Pancreas (tissue), 10 donors: ENCODE data around the gene RPN2. TPM values are rescaled to one million over a fixed set of nuclear protein-coding genes. Genes with fewer than 3 reads are reported as not detected.
A peak's percentile ranks its signal among the peaks of the same experiment; 100 is the strongest.
"Not testable (repeated sequence)": the region's sequence is repeated elsewhere in the genome, so short reads cannot be mapped to it uniquely, and the experiment has no call there.

Experiments
- ATAC-seq, 4 donors: fragments of 200-7000 bp; cut with Tn5 transposase; one replicate each; pipeline versions ENCODE4 v1.8.0 to v1.9.1; 2020; ENCODE audit warnings: mild to moderate bottlenecking in 4 of 4, moderate library complexity in 4 of 4
- DNase-seq, 6 donors: peaks; one replicate each; pipeline ENCODE4 v3.0.0-alpha.2; 2020
- FAIRE-seq: peaks from 2 replicates; lab custom pipeline; 2012; peaks lifted over from hg19 to GRCh38; lab: Jason Lieb, UNC
- H3K27ac ChIP-seq, 4 donors: fragments of 200-600 bp; sonication (generic); 1 replicate in 3 of 4; 2 replicates in 1 of 4; pipeline versions ENCODE4 v1.5.0 to v1.8.0; 2020
- H3K27me3 ChIP-seq, 4 donors: fragments of 200-600 bp; one replicate each; pipeline ENCODE4 v1.8.0; 2021
- H3K36me3 ChIP-seq, 3 donors: fragments of 200-600 bp; sonication (generic) in 1 of 3; one replicate each; pipeline versions ENCODE4 v1.5.0 to v1.8.0; 2020 to 2021
- H3K4me1 ChIP-seq, 3 donors: fragments of 200-600 bp; one replicate each; pipeline ENCODE4 v1.8.0; 2021
- H3K4me3 ChIP-seq, 4 donors: fragments of 200-600 bp; sonication (generic) in 2 of 4; one replicate each; pipeline versions ENCODE4 v1.5.0 to v1.8.0; 2020 to 2021
- H3K9me3 ChIP-seq, 4 donors: fragments of 200-600 bp; one replicate each; pipeline ENCODE4 v1.8.0; 2021
- WGBS, 2 donors: extraction: QIAGEN DNeasy Blood & Tissue Kit; methylation state at CpG; one replicate each; pipeline ENCODE4 v1.1.7; 2013; 5-methylcytosine and 5-hydroxymethylcytosine counted together
- intact Hi-C, 3 donors: fragments of 100-400 bp; cut with DNase I; formaldehyde crosslinking; loops; one replicate each; pipeline versions ENCODE4 v1.11.1 to v1.14.2; 2022
- polyA plus RNA-seq, 2 donors: library from polyadenylated mRNA; stranded (reverse); fragments of 200-250 nt; gene quantifications; one replicate each; pipeline ENCODE4 v1.2.3, GENCODE V29; 2013
- total RNA-seq, 6 donors: library from RNA; stranded (reverse); fragmentation: NEBNext Ultra II Directional in 4 of 6; extraction: Animal tissue kit (Norgen Biotek cat#: 25700) in 4 of 6; gene quantifications; one replicate each; pipeline versions ENCODE4 v1.2.1 to v1.2.4, GENCODE V29; 2021 to 2023
- TF ChIP-seq, protein P1 (sequence below), 4 donors: fragments of 200-600 bp; sonication (generic) in 3 of 4; IDR thresholded peaks; one replicate each; pipeline versions ENCODE4 v1.5.0 to v1.8.0; 2021; ENCODE audit warnings: antibody characterized with exemption in 4 of 4
- donor health status: healthy with polysubstance abuse.
- donor health status: DM: no; HTN: no; CAD: no; lungs with moderate emphysema.
- donor health status: DM: no; HTN: no; CAD: no.
- donor health status: control.
- donor health status: control.
- donor health status: Bipolar disorder and iron deficiency.
- donor health status: DM: yes; HTN: yes; CAD: no.
- donor health status: DM: no; HTN: no; CAD: no.
- donor health status: DM: no; HTN: no; CAD: no.
- donor health status: DM: yes; HTN: yes; CAD: no.

RPN2 gene
- total and polyA plus RNA-seq, 8 donors: 43.8 to 117 (median 80.9) TPM

DNA sequence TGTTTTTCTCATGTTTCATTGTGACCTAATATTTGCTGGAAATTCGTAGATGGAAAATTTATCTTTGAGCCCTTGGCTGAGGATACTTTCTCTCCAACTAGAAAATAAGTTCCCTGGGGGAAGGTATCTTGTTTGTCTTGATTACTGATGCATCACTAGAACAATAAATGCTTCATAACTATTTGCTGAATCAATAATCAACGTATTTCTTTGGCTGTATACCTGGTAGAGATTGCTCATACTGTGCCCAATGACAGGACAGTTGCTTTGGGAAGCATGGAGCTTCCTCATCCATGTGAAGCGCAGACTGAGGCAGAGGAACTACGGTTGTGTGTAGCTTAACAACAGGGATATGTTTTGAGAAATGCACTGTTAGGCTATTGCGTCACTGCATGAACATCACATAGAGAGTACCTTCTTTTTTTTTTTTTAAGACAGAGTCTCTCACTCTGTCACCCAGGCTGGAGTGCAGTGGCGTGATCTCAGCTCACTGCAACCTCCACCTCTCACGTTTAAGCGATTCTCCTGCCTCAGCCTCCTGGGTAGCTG lies 34.2 kb upstream of the RPN2 start:
- intact Hi-C loops: no loop called here
- Histone ChIP-seq H3K36me3 (no peaks in the 10 kb centered on the region), H3K9me3 (no peaks in the 10 kb centered on the region), H3K4me3 (no peak overlapping the region), H3K4me1 (no peaks in the 10 kb centered on the region), H3K27me3 (no peaks in the 10 kb centered on the region), H3K27ac (no peak overlapping the region)
- TF ChIP-seq, protein P1, sequence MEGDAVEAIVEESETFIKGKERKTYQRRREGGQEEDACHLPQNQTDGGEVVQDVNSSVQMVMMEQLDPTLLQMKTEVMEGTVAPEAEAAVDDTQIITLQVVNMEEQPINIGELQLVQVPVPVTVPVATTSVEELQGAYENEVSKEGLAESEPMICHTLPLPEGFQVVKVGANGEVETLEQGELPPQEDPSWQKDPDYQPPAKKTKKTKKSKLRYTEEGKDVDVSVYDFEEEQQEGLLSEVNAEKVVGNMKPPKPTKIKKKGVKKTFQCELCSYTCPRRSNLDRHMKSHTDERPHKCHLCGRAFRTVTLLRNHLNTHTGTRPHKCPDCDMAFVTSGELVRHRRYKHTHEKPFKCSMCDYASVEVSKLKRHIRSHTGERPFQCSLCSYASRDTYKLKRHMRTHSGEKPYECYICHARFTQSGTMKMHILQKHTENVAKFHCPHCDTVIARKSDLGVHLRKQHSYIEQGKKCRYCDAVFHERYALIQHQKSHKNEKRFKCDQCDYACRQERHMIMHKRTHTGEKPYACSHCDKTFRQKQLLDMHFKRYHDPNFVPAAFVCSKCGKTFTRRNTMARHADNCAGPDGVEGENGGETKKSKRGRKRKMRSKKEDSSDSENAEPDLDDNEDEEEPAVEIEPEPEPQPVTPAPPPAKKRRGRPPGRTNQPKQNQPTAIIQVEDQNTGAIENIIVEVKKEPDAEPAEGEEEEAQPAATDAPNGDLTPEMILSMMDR (IDR thresholded peaks at IDR 0.05): no peak
- DNase-seq: no peak
- no peak for ATAC-seq
- WGBS, 2 donors: 91 to 92% methylated on average over 8 of the region's 8 CpGs
- FAIRE-seq: no peak

DNA sequence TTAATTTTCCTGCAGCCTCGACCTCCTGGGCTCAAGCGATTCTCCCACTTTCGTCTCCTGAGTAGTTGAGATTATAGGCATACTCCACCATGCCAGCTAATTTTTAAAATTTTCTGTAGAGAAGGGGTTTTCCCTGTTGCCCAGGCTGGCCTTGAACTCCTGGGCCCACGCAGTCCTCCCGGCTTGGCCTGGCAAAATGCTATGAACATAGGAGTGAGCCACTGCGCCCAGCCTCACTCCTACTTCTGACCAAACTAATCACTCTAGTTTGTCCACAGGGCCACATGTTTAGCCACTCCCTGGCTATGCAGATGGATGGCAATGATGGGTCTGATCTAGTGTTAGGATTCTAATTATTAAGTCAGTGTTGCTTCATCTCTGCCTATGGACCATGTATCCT lies 31.9 kb upstream of the RPN2 start:
- TF ChIP-seq, protein P1 (IDR thresholded peaks at IDR 0.05): no peak
- no peaks in the 10 kb centered on the region for H3K27me3 ChIP-seq
- WGBS, 2 donors: 94 to 95% methylated on average over 6 of the region's 6 CpGs
- no peaks in the 10 kb centered on the region for H3K9me3 ChIP-seq
- no peak for DNase-seq
- no peaks in the 10 kb centered on the region for H3K4me1 ChIP-seq
- no peak for ATAC-seq
- H3K4me3 ChIP-seq: no peak overlapping the region
- intact Hi-C loops: no loop called here
- no peak for FAIRE-seq
- H3K36me3 ChIP-seq: no peaks in the 10 kb centered on the region
- H3K27ac ChIP-seq: no peak overlapping the region

DNA sequence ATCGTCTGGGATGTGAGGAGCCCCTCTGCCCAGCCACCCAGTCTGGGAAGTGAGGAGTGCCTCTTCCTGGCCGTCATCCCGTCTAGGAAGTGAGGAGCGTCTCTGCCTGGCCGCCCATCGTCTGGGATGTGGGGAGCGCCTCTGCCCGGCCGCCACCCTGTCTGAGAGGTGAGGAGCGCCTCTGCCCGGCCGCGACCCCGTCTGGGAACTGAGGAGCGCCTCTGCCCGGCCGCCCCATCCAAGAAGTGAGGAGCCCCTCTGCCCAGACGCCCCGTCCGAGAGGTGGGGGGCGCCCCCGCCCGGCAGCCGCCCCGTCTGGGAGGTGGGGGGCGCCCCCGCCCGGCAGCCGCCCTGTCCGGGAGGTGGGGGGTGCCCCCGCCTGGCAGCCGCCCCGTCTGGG lies 28.3 kb upstream of the RPN2 start:
- H3K36me3 ChIP-seq, ATAC-seq, H3K27me3 ChIP-seq, H3K4me1 ChIP-seq, H3K9me3 ChIP-seq, intact Hi-C loops, H3K27ac ChIP-seq, H3K4me3 ChIP-seq, FAIRE-seq: not testable (repeated sequence)
- peak in 1 of 6 donors; percentile 52 for DNase-seq
- 95 to 98% methylated on average over 22 to 33 of the region's 33 CpGs for WGBS, 2 donors

DNA sequence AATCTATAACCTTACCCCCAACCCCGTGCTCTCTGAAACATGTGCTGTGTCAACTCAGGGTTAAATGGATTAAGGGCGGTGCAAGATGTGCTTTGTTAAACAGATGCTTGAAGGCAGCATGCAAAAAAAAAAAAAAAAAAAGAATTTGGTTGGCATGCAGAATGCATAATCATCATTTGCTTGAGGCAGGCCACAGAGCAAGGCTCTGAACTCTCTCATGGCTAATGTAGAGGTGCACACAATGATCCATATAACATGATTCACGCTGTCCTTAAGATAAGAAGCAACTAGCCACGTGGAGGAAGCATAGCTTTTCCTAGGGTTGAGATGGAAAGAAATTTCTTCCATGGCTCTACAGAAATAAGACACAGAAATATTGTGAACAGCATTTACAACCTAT lies 27.6 kb upstream of the RPN2 start:
- intact Hi-C loops: no loop called here
- no peak for FAIRE-seq
- H3K4me3 ChIP-seq: no peak overlapping the region
- TF ChIP-seq, protein P1 (IDR thresholded peaks at IDR 0.05): no peak
- H3K27ac ChIP-seq: no peak overlapping the region
- ATAC-seq: no peak
- no peaks in the 10 kb centered on the region for H3K4me1 ChIP-seq
- no peaks in the 10 kb centered on the region for H3K36me3 ChIP-seq
- WGBS, 2 donors: 71 to 88% methylated on average over 3 of the region's 4 CpGs
- H3K9me3 ChIP-seq: no peaks in the 10 kb centered on the region
- no peak for DNase-seq
- H3K27me3 ChIP-seq: no peaks in the 10 kb centered on the region

DNA sequence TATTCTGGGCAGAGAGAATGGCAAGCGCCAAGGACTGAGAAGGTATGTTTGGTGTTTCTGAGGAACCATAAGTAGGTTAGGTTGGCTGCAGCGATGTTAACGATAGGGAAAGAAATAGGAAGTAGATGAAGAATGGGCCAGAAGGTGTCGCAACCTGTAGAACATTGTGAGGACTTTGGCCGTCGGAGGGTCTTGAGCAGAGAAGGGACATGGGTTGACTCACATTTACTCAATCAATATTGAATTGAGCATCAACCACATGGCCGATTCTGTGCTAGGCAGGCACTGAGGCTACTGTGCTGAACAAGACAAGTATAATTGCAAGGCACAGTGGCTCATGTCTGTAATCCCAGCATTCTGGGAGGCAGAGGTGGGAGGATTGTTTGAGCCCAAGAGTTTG lies 26.8 kb upstream of the RPN2 start:
- ATAC-seq (no peak), FAIRE-seq (no peak), DNase-seq (no peak)
- TF ChIP-seq, protein P1 (IDR thresholded peaks at IDR 0.05): no peak
- H3K9me3 ChIP-seq: no peaks in the 10 kb centered on the region
- 89 to 96% methylated on average over 7 of the region's 7 CpGs for WGBS, 2 donors
- no peaks in the 10 kb centered on the region for H3K4me1 ChIP-seq
- no peaks in the 10 kb centered on the region for H3K36me3 ChIP-seq
- H3K27ac ChIP-seq: no peak overlapping the region
- H3K4me3 ChIP-seq: no peak overlapping the region
- H3K27me3 ChIP-seq: no peaks in the 10 kb centered on the region
- intact Hi-C loops: no loop called here
